Gastrocnemius medialis (tissue), 4 donors: ENCODE data around the gene COBL. TPM values are rescaled to one million over a fixed set of nuclear protein-coding genes. Genes with fewer than 3 reads are reported as not detected.

Experiments used
- ATAC-seq, 2 donors: fragments of 150-250 bp; one replicate each; pipeline ENCODE4 v1.9.1; 2016
- DNase-seq, 2 donors: peaks; one replicate each; pipeline ENCODE4 v3.0.0-alpha.2; 2019
- H3K27ac ChIP-seq, 4 donors: fragments of 200-600 bp; sonication (generic); 1 replicate in 1 of 4; 2 replicates in 3 of 4; pipeline ENCODE4 v1.5.1; 2016 to 2018; ENCODE audit warnings: mild to moderate bottlenecking in 2 of 4, moderate library complexity in 1 of 4
- H3K27me3 ChIP-seq, 3 donors: fragments of 200-600 bp; sonication (generic) in 2 of 3; 1 replicate in 1 of 3; 2 replicates in 2 of 3; pipeline versions ENCODE4 v1.5.1 to v1.6.0; 2016 to 2019; ENCODE audit warnings: mild to moderate bottlenecking in 1 of 3, moderate library complexity in 1 of 3
- H3K36me3 ChIP-seq, 2 donors: fragments of 200-600 bp; sonication (generic) in 1 of 2; one replicate each; pipeline ENCODE4 v1.5.1; 2017 to 2018
- H3K4me1 ChIP-seq, 2 donors: fragments of 200-600 bp; sonication (generic) in 1 of 2; one replicate each; pipeline ENCODE4 v1.5.1; 2016 to 2017; ENCODE audit warnings: mild to moderate bottlenecking in 2 of 2
- H3K4me3 ChIP-seq, 4 donors: fragments of 200-600 bp; sonication (generic) in 3 of 4; 1 replicate in 1 of 4; 2 replicates in 3 of 4; pipeline ENCODE4 v1.5.1; 2016 to 2019; ENCODE audit warnings: mild to moderate bottlenecking in 2 of 4
- H3K9me3 ChIP-seq, 3 donors: fragments of 200-600 bp; sonication (generic) in 2 of 3; 1 replicate in 1 of 3; 2 replicates in 2 of 3; pipeline ENCODE4 v1.5.1; 2016 to 2019
- POLR2A ChIP-seq, 2 donors: fragments of 450-650 bp; IDR thresholded peaks; one replicate each; pipeline ENCODE4 v1.6.1; 2017; ENCODE audit warnings: antibody characterized with exemption in 2 of 2, mild to moderate bottlenecking in 2 of 2, moderate library complexity in 2 of 2
- in situ Hi-C, 4 donors: fragments of 200-750 bp; cut with MboI; loops; one replicate each; pipeline versions ENCODE4 v1.15.0 to v1.8.0; 2017; ENCODE audit warnings: low sequenced_read_pairs in 4 of 4
- intact Hi-C: fragments of 100-400 bp; cut with DNase I; formaldehyde crosslinking; loops from one replicate; pipeline ENCODE4 v1.15.1; 2023; ENCODE audit warnings: low total_unique reads
- total RNA-seq, 4 donors: library from RNA; depleted of rRNA; stranded (reverse); fragments of >200 nt; gene quantifications; one replicate each; pipeline versions ENCODE4 v1.1.0 to v1.2.3, GENCODE V29; 2016
- TF ChIP-seq, protein P1 (sequence below), 5 experiments: fragments of 450-650 bp in 3 of 5; fragments of 200-600 bp in 2 of 5; sonication (generic) in 2 of 5; IDR thresholded peaks in 4 of 5; conservative IDR thresholded peaks in 1 of 5; 1 replicate in 4 of 5; 2 replicates in 1 of 5; pipeline ENCODE4 v1.5.1; 2016 to 2019; ENCODE audit warnings: antibody characterized with exemption in 5 of 5, mild to moderate bottlenecking in 3 of 5, moderate library complexity in 3 of 5

The COBL gene
- total RNA-seq, 4 donors from 2014 or later: 82.1 to 170 (median 124) TPM

DNA sequence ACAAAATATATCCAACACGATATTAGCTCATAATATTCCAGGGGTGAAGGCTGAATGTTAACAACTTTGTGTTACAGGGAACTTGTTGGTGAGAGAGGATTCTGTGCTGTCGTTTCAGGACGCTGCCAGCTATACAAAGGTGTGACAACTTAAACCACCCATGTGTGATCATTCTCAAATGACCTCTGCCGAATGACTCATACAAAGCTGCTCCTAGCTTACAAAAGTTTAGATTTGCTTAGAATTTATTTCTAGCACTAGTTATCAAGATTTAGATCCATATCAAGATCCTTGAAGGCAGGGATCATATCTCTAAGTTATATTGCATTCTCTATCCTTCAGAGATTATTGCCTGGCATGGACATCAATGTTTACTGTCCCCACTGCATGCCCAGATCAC lies 65.3 kb downstream of the COBL start:
- in situ Hi-C loops: no loop called here
- intact Hi-C loops: no loop called here
- DNase-seq (no peak), ATAC-seq (peak; percentile 54 to 58)
- Histone ChIP-seq H3K27ac (peak overlapping the region; percentile 47 to 86 (median 71)), H3K9me3 (no peaks in the 10 kb centered on the region), H3K4me1 (peaks cover 63 to 66% of the 10 kb centered on the region in 2 donors), H3K27me3 (no peaks in the 10 kb centered on the region), H3K36me3 (no peaks in the 10 kb centered on the region), H3K4me3 (no peak overlapping the region)
- no peak for TF ChIP-seq POLR2A (IDR thresholded peaks at IDR 0.05)
- TF ChIP-seq, protein P1, sequence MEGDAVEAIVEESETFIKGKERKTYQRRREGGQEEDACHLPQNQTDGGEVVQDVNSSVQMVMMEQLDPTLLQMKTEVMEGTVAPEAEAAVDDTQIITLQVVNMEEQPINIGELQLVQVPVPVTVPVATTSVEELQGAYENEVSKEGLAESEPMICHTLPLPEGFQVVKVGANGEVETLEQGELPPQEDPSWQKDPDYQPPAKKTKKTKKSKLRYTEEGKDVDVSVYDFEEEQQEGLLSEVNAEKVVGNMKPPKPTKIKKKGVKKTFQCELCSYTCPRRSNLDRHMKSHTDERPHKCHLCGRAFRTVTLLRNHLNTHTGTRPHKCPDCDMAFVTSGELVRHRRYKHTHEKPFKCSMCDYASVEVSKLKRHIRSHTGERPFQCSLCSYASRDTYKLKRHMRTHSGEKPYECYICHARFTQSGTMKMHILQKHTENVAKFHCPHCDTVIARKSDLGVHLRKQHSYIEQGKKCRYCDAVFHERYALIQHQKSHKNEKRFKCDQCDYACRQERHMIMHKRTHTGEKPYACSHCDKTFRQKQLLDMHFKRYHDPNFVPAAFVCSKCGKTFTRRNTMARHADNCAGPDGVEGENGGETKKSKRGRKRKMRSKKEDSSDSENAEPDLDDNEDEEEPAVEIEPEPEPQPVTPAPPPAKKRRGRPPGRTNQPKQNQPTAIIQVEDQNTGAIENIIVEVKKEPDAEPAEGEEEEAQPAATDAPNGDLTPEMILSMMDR (IDR thresholded peaks at IDR 0.05 in 4 of 5, conservative IDR thresholded peaks at IDR 0.05 in 1 of 5): no peak

DNA sequence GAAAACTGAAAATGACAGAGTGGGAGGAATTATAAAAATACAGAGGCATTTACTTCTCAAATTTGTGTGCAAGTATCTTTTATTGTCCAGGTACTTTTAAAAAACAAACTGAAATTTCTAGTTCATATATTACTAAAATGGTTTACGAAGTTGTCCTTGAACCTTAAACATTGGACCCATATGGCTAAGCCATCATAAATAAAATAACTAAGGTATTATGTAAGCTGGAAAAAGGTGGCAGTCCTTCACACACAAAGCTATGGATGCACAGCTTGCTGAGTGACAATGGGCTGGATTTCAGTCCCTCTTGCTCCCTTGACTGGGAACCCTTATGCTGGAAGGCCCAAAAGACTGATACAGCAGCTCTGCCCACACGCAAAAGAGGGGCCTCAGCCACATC lies 66.1 kb downstream of the COBL start:
- Histone ChIP-seq H3K27me3 (no peaks in the 10 kb centered on the region), H3K4me1 (peaks cover 64 to 65% of the 10 kb centered on the region in 2 donors), H3K36me3 (no peaks in the 10 kb centered on the region), H3K27ac (peak overlapping the region; percentile 47 to 86 (median 71)), H3K9me3 (no peaks in the 10 kb centered on the region), H3K4me3 (no peak overlapping the region)
- no peak for TF ChIP-seq POLR2A (IDR thresholded peaks at IDR 0.05)
- TF ChIP-seq, protein P1 (IDR thresholded peaks at IDR 0.05 in 4 of 5, conservative IDR thresholded peaks at IDR 0.05 in 1 of 5): no peak
- intact Hi-C loops (no loop called here), in situ Hi-C loops (no loop called here)
- no peak for DNase-seq
- no peak for ATAC-seq

DNA sequence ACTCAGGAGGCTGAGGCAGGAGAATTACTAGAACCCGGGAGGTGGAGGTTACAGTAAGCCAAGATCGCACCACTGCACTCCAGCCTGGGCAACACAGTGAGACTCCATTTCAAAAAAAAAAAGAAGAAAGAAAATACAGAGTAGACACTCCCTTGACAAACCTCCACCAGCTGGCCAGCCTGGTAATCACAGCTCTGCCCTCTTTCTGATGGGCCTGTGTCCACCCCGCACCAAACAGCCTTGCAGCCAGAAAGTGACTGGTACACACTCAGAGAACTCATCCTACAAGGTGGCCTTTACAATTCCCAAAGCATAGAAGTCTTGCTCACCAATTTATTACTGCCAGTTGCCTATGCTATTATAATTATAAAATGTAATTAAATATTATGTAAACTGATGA lies 66.6 kb downstream of the COBL start:
- peaks cover 60% of the 10 kb centered on the region in 2 donors for H3K4me1 ChIP-seq
- TF ChIP-seq POLR2A (IDR thresholded peaks at IDR 0.05): no peak
- TF ChIP-seq, protein P1 (IDR thresholded peaks at IDR 0.05 in 4 of 5, conservative IDR thresholded peaks at IDR 0.05 in 1 of 5): no peak
- no peaks in the 10 kb centered on the region for H3K27me3 ChIP-seq
- ATAC-seq (no peak), DNase-seq (no peak)
- peak overlapping the region in 3 of 4 donors; percentile 19 to 86 (median 66) for H3K27ac ChIP-seq
- no peak overlapping the region for H3K4me3 ChIP-seq
- H3K9me3 ChIP-seq: no peaks in the 10 kb centered on the region
- no peaks in the 10 kb centered on the region for H3K36me3 ChIP-seq
- in situ Hi-C loops: no loop called here
- intact Hi-C loops: loop anchor here (2.0 kb wide), 1 partner anchor 15 kb away; no protein-coding TSS in a partner anchor

DNA sequence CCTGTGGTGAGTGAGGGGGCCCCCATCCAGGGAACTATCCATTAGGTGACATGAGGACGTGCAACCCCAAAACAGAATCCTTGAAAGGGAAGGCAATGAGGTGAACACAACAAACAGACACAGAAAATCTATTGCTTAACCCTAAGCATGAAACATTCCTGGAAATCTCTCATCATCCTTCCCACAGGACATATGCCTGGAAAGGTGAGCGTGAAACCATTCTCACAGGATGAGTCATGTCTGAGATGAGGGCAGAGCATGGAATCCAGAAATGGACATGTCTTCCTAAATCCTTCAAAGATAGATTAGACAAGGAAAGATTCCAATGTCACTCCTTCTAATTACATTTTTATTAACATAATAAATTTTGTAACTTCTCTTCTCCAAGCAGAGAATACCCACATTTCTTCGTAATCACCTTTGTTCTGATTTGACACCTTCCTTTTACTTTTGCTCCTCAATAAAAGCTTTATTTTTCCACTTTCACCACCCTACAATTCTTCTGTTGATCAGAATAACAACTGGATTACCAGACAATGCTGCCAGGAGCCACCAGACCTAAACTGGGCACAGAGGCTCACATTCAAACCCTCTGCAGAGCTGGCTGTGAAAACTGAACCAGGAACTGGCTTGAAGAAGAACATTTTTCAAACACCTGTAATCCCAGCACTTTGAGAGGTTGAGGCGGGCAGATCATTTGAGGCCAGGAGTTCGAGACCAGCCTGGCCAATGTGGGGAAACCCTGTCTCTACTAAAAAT lies 67.2 kb downstream of the COBL start:
- Histone ChIP-seq H3K9me3 (no peaks in the 10 kb centered on the region), H3K27ac (peak overlapping the region in 2 of 4 donors; percentile 66 to 86), H3K27me3 (no peaks in the 10 kb centered on the region), H3K4me1 (peaks cover 53 to 54% of the 10 kb centered on the region in 2 donors), H3K4me3 (no peak overlapping the region), H3K36me3 (no peaks in the 10 kb centered on the region)
- in situ Hi-C loops (no loop called here), intact Hi-C loops (loop anchor here (2.0 kb wide), 1 partner anchor 15 kb away; no protein-coding TSS in a partner anchor)
- TF ChIP-seq, protein P1 (IDR thresholded peaks at IDR 0.05 in 4 of 5, conservative IDR thresholded peaks at IDR 0.05 in 1 of 5): no peak
- TF ChIP-seq POLR2A (IDR thresholded peaks at IDR 0.05): no peak
- no peak for DNase-seq
- ATAC-seq: peak; percentile 59 to 71
